H1 (cell line): Measurements from ENCODE around the gene ZNF610. TPM values are rescaled to one million over a fixed set of nuclear protein-coding genes. Genes with fewer than 3 reads are reported as not detected.

Source experiments
- CTCF ChIA-PET: fragments of 300-600 bp; sonication (Branson Sonifier 250); formaldehyde crosslinking; loops from one replicate; lab custom pipeline; 2021; ENCODE audit not compliant: partially characterized antibody; lab: Charles Lee
- POLR2A ChIA-PET: fragments of 300-600 bp; sonication (Branson Sonifier 250); formaldehyde crosslinking; loops from one replicate; lab custom pipeline; 2021; ENCODE audit warnings: inconsistent platforms; ENCODE audit not compliant: partially characterized antibody; lab: Charles Lee
- DNase-seq, 2 experiments: peaks; one replicate each; pipeline versions ENCODE4 v3.0.0 to v3.0.0-alpha.2; 2010 to 2022; ENCODE audit warnings: low spot score in 2 of 2, low read depth in 1 of 2, mixed read lengths in 1 of 2
- FAIRE-seq: peaks from 2 replicates; lab custom pipeline; 2011; peaks lifted over from hg19 to GRCh38; lab: Jason Lieb, UNC
- H2AFZ ChIP-seq: 2 replicates; pipeline ENCODE4 v1.8.1; 2012; ENCODE audit warnings: low read length, inconsistent platforms
- H2AK5ac ChIP-seq: 2 replicates; pipeline ENCODE4 v1.6.1; 2013; ENCODE audit warnings: low read depth, low read length
- H2BK120ac ChIP-seq: replicated peaks from 2 replicates; pipeline ENCODE3; 2013; ENCODE audit warnings: low read depth, low read length, inconsistent platforms
- H2BK12ac ChIP-seq: 2 replicates; pipeline ENCODE4 v1.6.1; 2013; ENCODE audit warnings: low read depth, low read length
- H2BK15ac ChIP-seq: 2 replicates; pipeline ENCODE4 v1.6.1; 2013; ENCODE audit warnings: low read length
- H2BK20ac ChIP-seq: 2 replicates; pipeline ENCODE4 v1.6.1; 2013; ENCODE audit warnings: low read length
- H2BK5ac ChIP-seq: 2 replicates; pipeline ENCODE4 v1.6.1; 2013; ENCODE audit warnings: low read depth, low read length
- H3K14ac ChIP-seq: 2 replicates; pipeline ENCODE4 v1.6.1; 2013; ENCODE audit warnings: inconsistent platforms; ENCODE audit not compliant: insufficient read length
- H3K18ac ChIP-seq: 2 replicates; pipeline ENCODE4 v1.6.1; 2013; ENCODE audit warnings: low read length; ENCODE audit errors: extremely low read depth
- H3K23ac ChIP-seq: 2 replicates; pipeline ENCODE4 v1.6.1; 2013; ENCODE audit warnings: inconsistent platforms; ENCODE audit not compliant: insufficient read length
- H3K23me2 ChIP-seq: 2 replicates; pipeline ENCODE4 v1.6.1; 2013; ENCODE audit warnings: low read depth, low read length
- H3K27ac ChIP-seq: 2 replicates; pipeline ENCODE4 v1.6.1; 2011; ENCODE audit warnings: low read depth, low read length, inconsistent platforms
- H3K27me3 ChIP-seq, 4 experiments: replicated peaks in 1 of 4; 1 replicate in 1 of 4; 2 replicates in 3 of 4; pipeline versions ENCODE4 v1.6.1 to v1.8.1; 2011 to 2013; ENCODE audit warnings: low read length in 3 of 4, mild to moderate bottlenecking in 3 of 4, inconsistent platforms in 2 of 4, mixed read lengths in 2 of 4, moderate library complexity in 1 of 4; ENCODE audit not compliant: control insufficient read depth in 3 of 4, insufficient read depth in 3 of 4; ENCODE audit errors: extremely low read depth in 1 of 4
- H3K36me3 ChIP-seq, 4 experiments: 2 replicates each; pipeline versions ENCODE4 v1.6.1 to v1.8.1; 2011 to 2013; ENCODE audit warnings: mild to moderate bottlenecking in 4 of 4, low read length in 3 of 4, moderate library complexity in 2 of 4, control low read depth in 1 of 4, inconsistent platforms in 1 of 4; ENCODE audit not compliant: insufficient read depth in 4 of 4, control insufficient read depth in 2 of 4
- H3K4ac ChIP-seq: replicated peaks from 2 replicates; pipeline ENCODE3; 2013; ENCODE audit warnings: low read length, low read depth, mixed read lengths, inconsistent platforms; ENCODE audit not compliant: insufficient read length
- H3K4me1 ChIP-seq, 4 experiments: replicated peaks in 1 of 4; 1 replicate in 1 of 4; 2 replicates in 3 of 4; pipeline versions ENCODE4 v1.6.1 to v1.8.1; 2011 to 2013; ENCODE audit warnings: low read length in 3 of 4, inconsistent platforms in 2 of 4, mixed read lengths in 1 of 4; ENCODE audit not compliant: insufficient read depth in 4 of 4, control insufficient read depth in 3 of 4
- H3K4me2 ChIP-seq, 2 experiments: 2 replicates each; pipeline versions ENCODE4 v1.6.1 to v1.8.1; 2011 to 2013; ENCODE audit warnings: low read depth in 2 of 2, low read length in 2 of 2, control low read depth in 1 of 2, inconsistent platforms in 1 of 2, mild to moderate bottlenecking in 1 of 2; ENCODE audit not compliant: insufficient read depth in 1 of 2
- H3K4me3 ChIP-seq, 4 experiments: fragments of 200-600, 300-600 bp in 1 of 4; sonication (generic), shearing (Covaris generic), sonication (Bioruptor Twin) in 1 of 4; 2 replicates each; pipeline versions ENCODE4 v1.5.1 to v1.8.1; 2011 to 2016; ENCODE audit warnings: low read length in 4 of 4, low read depth in 3 of 4, control low read depth in 2 of 4, inconsistent platforms in 2 of 4, mild to moderate bottlenecking in 2 of 4, mixed read lengths in 1 of 4, moderate library complexity in 1 of 4; ENCODE audit not compliant: insufficient read depth in 2 of 4; ENCODE audit errors: extremely low read depth in 1 of 4
- H3K56ac ChIP-seq: replicated peaks from 2 replicates; pipeline ENCODE3; 2013; ENCODE audit warnings: low read depth, mild to moderate bottlenecking, mixed read lengths, low read length, inconsistent platforms; ENCODE audit not compliant: insufficient read length
- H3K79me1 ChIP-seq: 2 replicates; pipeline ENCODE4 v1.6.1; 2013; ENCODE audit warnings: low read depth, low read length, control low read depth
- H3K79me2 ChIP-seq, 2 experiments: 2 replicates each; pipeline versions ENCODE4 v1.6.1 to v1.8.1; 2012 to 2013; ENCODE audit warnings: low read length in 2 of 2, mild to moderate bottlenecking in 2 of 2, inconsistent platforms in 1 of 2; ENCODE audit not compliant: insufficient read depth in 2 of 2, control insufficient read depth in 1 of 2
- H3K9ac ChIP-seq, 4 experiments: replicated peaks in 1 of 4; 1 replicate in 1 of 4; 2 replicates in 3 of 4; pipeline versions ENCODE4 v1.6.1 to v1.8.1; 2011 to 2013; ENCODE audit warnings: low read depth in 3 of 4, low read length in 3 of 4, control low read depth in 2 of 4, mild to moderate bottlenecking in 2 of 4, moderate library complexity in 2 of 4, inconsistent platforms in 1 of 4; ENCODE audit errors: extremely low read depth in 1 of 4
- H3K9me3 ChIP-seq, 2 experiments: 2 replicates each; pipeline versions ENCODE4 v1.6.1 to v1.8.1; 2012 to 2013; ENCODE audit warnings: mild to moderate bottlenecking in 2 of 2, moderate library complexity in 2 of 2, control low read depth in 1 of 2, inconsistent platforms in 1 of 2, low read depth in 1 of 2, low read length in 1 of 2, mixed read lengths in 1 of 2; ENCODE audit not compliant: insufficient read depth in 2 of 2
- H4K20me1 ChIP-seq, 2 experiments: replicated peaks in 1 of 2; 2 replicates each; pipeline versions ENCODE3 to v1.8.1; 2011 to 2013; ENCODE audit warnings: inconsistent platforms in 2 of 2, low read length in 2 of 2, mild to moderate bottlenecking in 1 of 2; ENCODE audit not compliant: insufficient read depth in 2 of 2, control insufficient read depth in 1 of 2
- H4K5ac ChIP-seq: 2 replicates; pipeline ENCODE4 v1.6.1; 2013; ENCODE audit warnings: low read length, low read depth, mixed read lengths, inconsistent platforms; ENCODE audit not compliant: insufficient read length
- H4K8ac ChIP-seq: 2 replicates; pipeline ENCODE4 v1.8.0; 2013; ENCODE audit warnings: mild to moderate bottlenecking, moderate library complexity, low read length, inconsistent platforms; ENCODE audit not compliant: insufficient read depth; ENCODE audit errors: extremely low read depth
- H4K91ac ChIP-seq: replicated peaks from 2 replicates; pipeline ENCODE3; 2013; ENCODE audit warnings: low read length, mixed read lengths, inconsistent platforms; ENCODE audit not compliant: insufficient read length
- ATF3 ChIP-seq: IDR thresholded peaks from 2 replicates; pipeline ENCODE4 v1.6.1; 2011; ENCODE audit warnings: low read depth, mild to moderate bottlenecking, low read length; ENCODE audit not compliant: insufficient read depth
- SIRT6 ChIP-seq: IDR thresholded peaks from one replicate; pipeline ENCODE4 v1.7.1; 2012; ENCODE audit warnings: low read length, inconsistent platforms
- TAF1 ChIP-seq: IDR thresholded peaks from 2 replicates; pipeline ENCODE4 v1.6.1; 2011; ENCODE audit warnings: mild to moderate bottlenecking, low read depth, low read length
- WGBS, 2 experiments: shearing (Covaris generic) in 1 of 2; methylation state at CpG; one replicate each; pipeline versions ENCODE4 v1.1.6 to v1.1.7; 2013 to 2015; ENCODE audit warnings: low lambda C conversion rate in 2 of 2, mixed read lengths in 2 of 2, inconsistent platforms in 1 of 2, low coverage in 1 of 2, missing lambda C conversion rate in 1 of 2; ENCODE audit not compliant: insufficient replicate concordance in 2 of 2, insufficient coverage in 1 of 2, insufficient read length in 1 of 2; ENCODE audit errors: extremely low coverage in 1 of 2, missing lambda C conversion rate in 1 of 2; 5-methylcytosine and 5-hydroxymethylcytosine counted together
- polyA plus RNA-seq, 7 experiments: library from polyadenylated mRNA; depleted of rRNA in 3 of 7; stranded (reverse) in 5 of 7; unstranded in 2 of 7; fragments of >200 nt in 5 of 7; fragments of 200-250 nt in 2 of 7; gene quantifications; 1 replicate in 5 of 7; 2 replicates in 1 of 7; 4 replicates in 1 of 7; pipeline versions ENCODE4 v1.2.1 to v1.2.3, GENCODE V29; 2011 to 2013; ENCODE audit warnings: missing spikeins in 2 of 7, mixed read lengths in 2 of 7
- total RNA-seq: library from RNA; stranded (reverse); fragmentation: NEBNext Ultra II Directional; extraction: Animal tissue kit (Norgen Biotek cat#: 25700); gene quantifications from 2 replicates; pipeline ENCODE4 v1.2.1, GENCODE V29; 2021

The ZNF610 gene
- total and polyA plus RNA-seq, 2 of the 8 experiments (the other 6 are each of a cell fraction or from before 2014, with no cell fraction given): 2.4 to 5.4 TPM

GRCh38 chr19:52345162-52345561 lies 9.1 kb downstream of the ZNF610 start:
- H2BK12ac ChIP-seq: no peak overlapping the region
- no peak overlapping the region for H3K27ac ChIP-seq
- DNase-seq (no peak), FAIRE-seq (no peak)
- H2AFZ ChIP-seq: no peak overlapping the region
- ChIA-PET CTCF (interaction anchor here (0.6 to 3.0 kb wide), 12 partner anchors 9 to 302 kb away, joined by 3 to 21 read pairs (median 5); partner anchors contain the start of genes ZNF578, ZNF610 and ZNF880), POLR2A (interaction anchor here (0.6 to 1.3 kb wide), 2 partner anchors 19 to 149 kb away, joined by 3 to 5 read pairs; no protein-coding TSS in a partner anchor)
- H3K56ac ChIP-seq: no peak overlapping the region
- H2AK5ac ChIP-seq: no peak overlapping the region
- H2BK120ac ChIP-seq: no peak overlapping the region
- no peak overlapping the region for H3K14ac ChIP-seq
- H3K23me2 ChIP-seq: no peaks in the 10 kb centered on the region
- H3K9me3 ChIP-seq: no peaks in the 10 kb centered on the region
- H4K8ac ChIP-seq: no peak overlapping the region
- H3K36me3 ChIP-seq: peaks cover 0 to 11% (median 4%) of the 10 kb centered on the region in 4 experiments; a peak in 4 of 8 replicates
- H2BK5ac ChIP-seq: no peak overlapping the region
- WGBS, 2 experiments: 83% methylated on average over 6 of the region's 6 CpGs; no CpG with 5 or more reads in 1 of the 2 experiments
- no peak overlapping the region for H2BK20ac ChIP-seq
- no peak overlapping the region for H2BK15ac ChIP-seq
- no peaks in the 10 kb centered on the region for H3K27me3 ChIP-seq
- no peaks in the 10 kb centered on the region for H3K79me1 ChIP-seq
- H4K20me1 ChIP-seq: no peaks in the 10 kb centered on the region
- no peak for TF ChIP-seq ATF3
- TF ChIP-seq TAF1: no peak
- TF ChIP-seq SIRT6: no peak
- no peak overlapping the region for H3K18ac ChIP-seq
- no peaks in the 10 kb centered on the region for H3K79me2 ChIP-seq
- no peak overlapping the region for H3K9ac ChIP-seq
- no peak overlapping the region for H3K4ac ChIP-seq
- H3K4me2 ChIP-seq: no peak overlapping the region
- H3K23ac ChIP-seq: no peak overlapping the region
- no peak overlapping the region for H3K4me3 ChIP-seq
- H4K5ac ChIP-seq: no peak overlapping the region
- H4K91ac ChIP-seq: no peak overlapping the region
- no peaks in the 10 kb centered on the region for H3K4me1 ChIP-seq
